Testis (tissue), 2 donors: ENCODE results near the gene LYPLA2.

ENCODE experiments used
- POLR2A ChIP-seq: fragments of 450-650 bp; IDR thresholded peaks from one replicate; pipeline ENCODE4 v1.6.1; 2017; ENCODE audit warnings: antibody characterized with exemption, mild to moderate bottlenecking, moderate library complexity
- TF ChIP-seq, protein P1 (sequence below), 3 experiments: fragments of 450-650 bp in 2 of 3; fragments of 200-600 bp in 1 of 3; sonication (generic) in 1 of 3; IDR thresholded peaks; one replicate each; pipeline ENCODE4 v1.5.1; 2016 to 2019; ENCODE audit warnings: antibody characterized with exemption in 3 of 3, mild to moderate bottlenecking in 2 of 3, moderate library complexity in 1 of 3

- TF ChIP-seq, protein P1, sequence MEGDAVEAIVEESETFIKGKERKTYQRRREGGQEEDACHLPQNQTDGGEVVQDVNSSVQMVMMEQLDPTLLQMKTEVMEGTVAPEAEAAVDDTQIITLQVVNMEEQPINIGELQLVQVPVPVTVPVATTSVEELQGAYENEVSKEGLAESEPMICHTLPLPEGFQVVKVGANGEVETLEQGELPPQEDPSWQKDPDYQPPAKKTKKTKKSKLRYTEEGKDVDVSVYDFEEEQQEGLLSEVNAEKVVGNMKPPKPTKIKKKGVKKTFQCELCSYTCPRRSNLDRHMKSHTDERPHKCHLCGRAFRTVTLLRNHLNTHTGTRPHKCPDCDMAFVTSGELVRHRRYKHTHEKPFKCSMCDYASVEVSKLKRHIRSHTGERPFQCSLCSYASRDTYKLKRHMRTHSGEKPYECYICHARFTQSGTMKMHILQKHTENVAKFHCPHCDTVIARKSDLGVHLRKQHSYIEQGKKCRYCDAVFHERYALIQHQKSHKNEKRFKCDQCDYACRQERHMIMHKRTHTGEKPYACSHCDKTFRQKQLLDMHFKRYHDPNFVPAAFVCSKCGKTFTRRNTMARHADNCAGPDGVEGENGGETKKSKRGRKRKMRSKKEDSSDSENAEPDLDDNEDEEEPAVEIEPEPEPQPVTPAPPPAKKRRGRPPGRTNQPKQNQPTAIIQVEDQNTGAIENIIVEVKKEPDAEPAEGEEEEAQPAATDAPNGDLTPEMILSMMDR (IDR thresholded peaks at IDR 0.05): no peak
- no peak for TF ChIP-seq POLR2A
Observed at GRCh38 chr1:23791516-23792047, 637 bp downstream of the LYPLA2 start.
